LNCAP (cell line): ENCODE results near the gene FBXL5.

Experiments
- TF ChIP-seq, protein P1 (sequence below): fragments of 450-650 bp; IDR thresholded peaks from 2 replicates; pipeline ENCODE4 v1.5.1; 2017; ENCODE audit warnings: mild to moderate bottlenecking

Gene FBXL5

DNA sequence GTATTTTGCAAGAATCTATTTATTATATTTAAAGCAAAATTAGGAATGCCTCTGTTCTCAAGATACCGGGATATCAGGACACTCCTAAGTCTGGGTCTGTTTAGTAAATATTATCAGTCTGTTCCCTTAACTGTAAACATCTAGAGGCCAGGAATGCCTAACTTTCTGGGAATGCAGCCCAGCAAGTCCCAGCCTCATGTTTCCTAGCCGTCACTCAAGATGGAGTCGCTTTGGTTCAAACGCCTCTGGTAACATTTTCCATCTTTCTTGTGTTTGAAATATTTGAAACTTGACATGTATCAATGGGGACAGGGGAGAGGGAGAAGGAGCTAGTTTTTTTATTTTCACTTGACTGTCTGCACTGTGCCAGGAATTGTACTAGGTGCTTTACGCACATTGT is 85.4 kb downstream of the FBXL5 start:
- TF ChIP-seq, protein P1, sequence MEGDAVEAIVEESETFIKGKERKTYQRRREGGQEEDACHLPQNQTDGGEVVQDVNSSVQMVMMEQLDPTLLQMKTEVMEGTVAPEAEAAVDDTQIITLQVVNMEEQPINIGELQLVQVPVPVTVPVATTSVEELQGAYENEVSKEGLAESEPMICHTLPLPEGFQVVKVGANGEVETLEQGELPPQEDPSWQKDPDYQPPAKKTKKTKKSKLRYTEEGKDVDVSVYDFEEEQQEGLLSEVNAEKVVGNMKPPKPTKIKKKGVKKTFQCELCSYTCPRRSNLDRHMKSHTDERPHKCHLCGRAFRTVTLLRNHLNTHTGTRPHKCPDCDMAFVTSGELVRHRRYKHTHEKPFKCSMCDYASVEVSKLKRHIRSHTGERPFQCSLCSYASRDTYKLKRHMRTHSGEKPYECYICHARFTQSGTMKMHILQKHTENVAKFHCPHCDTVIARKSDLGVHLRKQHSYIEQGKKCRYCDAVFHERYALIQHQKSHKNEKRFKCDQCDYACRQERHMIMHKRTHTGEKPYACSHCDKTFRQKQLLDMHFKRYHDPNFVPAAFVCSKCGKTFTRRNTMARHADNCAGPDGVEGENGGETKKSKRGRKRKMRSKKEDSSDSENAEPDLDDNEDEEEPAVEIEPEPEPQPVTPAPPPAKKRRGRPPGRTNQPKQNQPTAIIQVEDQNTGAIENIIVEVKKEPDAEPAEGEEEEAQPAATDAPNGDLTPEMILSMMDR, result no peak

DNA sequence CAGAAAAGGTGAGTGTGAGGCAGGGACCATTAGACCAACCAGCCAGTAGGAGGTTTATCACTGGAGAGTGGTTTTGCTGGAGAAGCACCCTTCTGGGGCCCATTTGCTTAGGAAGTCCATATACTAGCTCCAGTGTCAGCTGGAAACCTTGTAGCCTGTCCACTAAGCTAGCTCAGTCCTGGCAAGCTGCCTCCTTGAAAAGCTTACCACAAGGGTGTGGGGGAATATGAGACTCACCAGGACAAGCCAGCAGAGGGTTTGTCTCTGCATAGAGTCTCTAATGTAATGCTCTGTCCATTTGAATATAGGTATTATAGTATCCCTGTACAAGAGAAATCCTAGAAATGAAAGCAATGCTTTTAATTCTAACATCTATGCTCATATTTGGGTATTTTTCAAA is 86.3 kb downstream of the FBXL5 start:
- TF ChIP-seq, protein P1, result no peak

DNA sequence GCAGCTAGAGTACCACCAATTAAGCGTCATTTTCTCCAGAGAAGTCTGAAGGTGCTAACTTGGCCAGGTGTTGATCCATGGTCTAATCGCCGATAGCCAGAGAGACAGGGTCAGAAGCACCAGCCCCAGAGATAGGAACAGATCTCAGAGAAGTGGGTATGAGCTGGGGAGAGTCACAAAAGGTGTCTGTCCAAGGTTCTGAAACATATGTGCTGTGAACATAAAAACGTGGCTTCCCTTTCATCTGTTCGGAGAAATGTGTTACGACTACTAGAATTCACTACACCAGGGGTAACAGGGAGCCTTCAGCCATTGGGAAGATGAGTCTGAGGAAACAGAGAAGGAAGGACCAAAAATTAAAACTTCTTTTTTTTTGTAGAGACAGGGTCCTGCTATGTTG is 91.3 kb downstream of the FBXL5 start:
- TF ChIP-seq, protein P1, result no peak

DNA sequence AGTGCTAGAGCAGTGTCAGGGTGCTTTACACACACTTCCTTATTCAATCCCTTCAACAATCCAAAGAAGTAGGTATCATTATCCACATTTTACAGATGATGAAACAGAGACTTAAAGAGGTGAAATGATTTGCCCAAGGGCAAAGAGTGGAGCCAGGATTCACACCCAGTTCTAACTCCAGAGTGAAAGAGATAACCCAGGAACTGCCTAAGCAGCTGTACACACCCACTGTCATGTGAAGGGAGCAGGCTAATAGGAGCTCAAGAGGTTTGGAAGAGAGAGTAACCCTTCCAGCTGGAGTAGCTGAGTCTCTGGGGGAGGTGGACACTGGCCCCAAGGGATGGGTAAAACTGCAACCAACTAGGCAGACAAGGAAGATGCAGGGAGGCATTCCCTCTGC is 92.5 kb downstream of the FBXL5 start:
- TF ChIP-seq, protein P1, result no peak

DNA sequence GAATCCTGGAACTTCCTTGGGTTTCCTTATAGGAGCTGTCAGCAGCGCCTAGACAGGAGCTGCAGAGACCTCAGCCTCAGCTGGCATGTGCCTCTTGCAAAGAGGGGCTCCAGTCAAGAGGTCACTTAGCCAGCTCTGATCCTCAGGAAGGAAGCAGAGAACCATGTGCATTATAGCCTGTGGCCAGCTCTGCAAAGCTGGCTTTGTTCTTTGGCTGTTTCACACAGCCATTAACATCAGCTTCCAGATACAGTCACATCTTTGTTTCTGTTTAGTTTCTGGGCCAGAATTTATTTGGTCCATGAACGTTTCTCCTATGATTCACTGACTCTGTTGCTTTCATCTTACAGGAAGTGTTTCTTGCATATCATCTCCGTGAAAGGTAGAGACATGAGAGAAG is 93.0 kb downstream of the FBXL5 start:
- TF ChIP-seq, protein P1, result no peak

DNA sequence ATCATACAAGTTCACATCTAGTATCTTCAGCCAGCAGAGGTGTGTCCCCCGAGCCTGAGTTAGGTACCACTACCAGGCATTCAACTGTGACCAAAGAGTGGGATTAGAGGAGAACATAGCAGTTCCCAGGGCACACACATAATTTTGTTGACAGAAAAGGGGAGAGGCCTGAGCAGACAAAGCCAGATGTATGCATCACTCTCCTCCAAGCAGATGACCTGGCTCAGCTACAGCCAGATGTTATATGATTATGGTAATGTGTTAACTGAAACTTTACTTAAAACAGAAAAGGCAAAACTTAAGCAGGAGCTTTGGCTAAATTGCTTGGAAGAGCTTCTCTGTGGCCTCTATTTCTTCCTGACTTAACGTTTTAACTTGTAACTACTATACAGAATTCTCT is 96.6 kb downstream of the FBXL5 start:
- TF ChIP-seq, protein P1, result no peak

DNA sequence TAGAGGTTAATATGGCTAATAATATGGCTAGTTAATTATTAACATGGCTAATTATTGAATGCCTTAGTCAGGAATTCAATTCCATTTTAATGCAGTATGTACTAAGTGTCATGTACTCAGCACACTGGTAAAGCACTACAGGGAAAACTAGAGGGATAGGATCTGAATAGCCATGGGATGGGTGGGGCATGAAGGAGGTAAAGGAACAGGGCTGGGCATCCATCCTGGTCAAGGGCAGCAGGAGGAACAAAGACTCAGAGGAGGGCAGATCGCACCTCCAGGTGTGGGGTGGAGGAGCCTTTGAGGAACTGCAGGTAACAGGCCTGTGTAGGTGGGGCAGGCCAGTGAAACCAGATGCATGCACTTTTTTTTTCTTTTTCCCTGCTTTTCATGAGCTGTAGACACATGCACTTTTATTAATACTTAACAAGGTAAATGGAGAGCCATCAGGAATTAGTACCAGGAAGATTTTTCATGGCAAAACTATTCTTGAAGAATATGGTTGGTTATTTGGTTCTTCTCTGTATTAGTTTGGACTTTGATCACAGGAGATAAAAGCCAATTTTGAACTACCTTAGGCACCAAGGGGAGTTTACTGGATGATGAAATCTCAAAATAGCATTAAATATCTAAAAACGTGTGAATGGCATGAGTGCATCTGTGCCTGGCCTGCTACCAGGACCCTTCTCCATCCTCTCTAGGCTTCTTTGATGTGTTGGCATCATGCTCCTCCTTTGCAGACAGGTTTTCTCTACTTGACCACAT is 97.2 kb downstream of the FBXL5 start:
- TF ChIP-seq, protein P1, result no peak
